SK-N-SH treated with all-trans-retinoic acid at 6 μM for 48 hours (cell line): ENCODE results near the gene SOX12.

Experiments used
- ARNTL ChIP-seq: fragments of 450-650 bp; formaldehyde crosslinking; IDR thresholded peaks from 2 replicates; pipeline ENCODE4 v1.5.0; 2020; ENCODE audit warnings: low read depth, mild to moderate bottlenecking, moderate library complexity, borderline replicate concordance
- ESRRG ChIP-seq: fragments of 250-450 bp; sonication (Bioruptor Pico); IDR thresholded peaks from 2 replicates; pipeline ENCODE4 v1.6.1; 2021; ENCODE audit warnings: mild to moderate bottlenecking
- ISL1 ChIP-seq: fragments of 250-450 bp; sonication (Bioruptor Pico); IDR thresholded peaks from 2 replicates; pipeline ENCODE4 v2.1.2; 2022; ENCODE audit warnings: mild to moderate bottlenecking, moderate library complexity
- PATZ1 ChIP-seq: fragments of 250-450 bp; sonication (Bioruptor Pico); IDR thresholded peaks from 2 replicates; pipeline ENCODE4 v1.8.0; 2020; ENCODE audit warnings: mild to moderate bottlenecking, moderate library complexity, borderline replicate concordance
- POU6F1 ChIP-seq: fragments of 250-450 bp; sonication (Bioruptor Pico); IDR thresholded peaks from 2 replicates; pipeline ENCODE4 v1.8.0; 2021; ENCODE audit warnings: low read depth, mild to moderate bottlenecking, moderate library complexity, borderline replicate concordance
- TOX ChIP-seq: fragments of 250-450 bp; sonication (Bioruptor Pico); IDR thresholded peaks from 2 replicates; pipeline ENCODE4 v1.8.0; 2021; ENCODE audit warnings: mild to moderate bottlenecking, moderate library complexity, borderline replicate concordance
- ZFP3 ChIP-seq: fragments of 250-450 bp; sonication (Bioruptor Pico); IDR thresholded peaks from 2 replicates; pipeline ENCODE4 v1.5.0; 2020; ENCODE audit warnings: mild to moderate bottlenecking, moderate library complexity

GRCh38 chr20:361561-361960 lies 36.2 kb downstream of the SOX12 start:
- TF ChIP-seq ISL1 (CRISPR knock-in tag) (no peak), ZFP3 (CRISPR knock-in tag) (no peak), TOX (CRISPR knock-in tag) (no peak), ESRRG (CRISPR knock-in tag) (no peak), ARNTL (CRISPR knock-in tag) (no peak), POU6F1 (CRISPR knock-in tag) (no peak), PATZ1 (CRISPR knock-in tag) (no peak)
